A673 (cell line): ENCODE results near the gene TUT1. TPM values are rescaled to one million over a fixed set of nuclear protein-coding genes. Genes with fewer than 3 reads are reported as not detected.

Source experiments
- BruUV-seq: library from RNA; stranded (reverse); fragments of 400-500 nt; replicated peaks from 2 replicates; lab custom pipeline; 2021; lab: Mats Ljungman, UMichigan
- CTCF ChIA-PET: fragments of 300-600 bp; sonication (Branson Sonifier 250); formaldehyde crosslinking; loops from one replicate; lab custom pipeline; 2022; ENCODE audit warnings: antibody characterized with exemption; lab: Charles Lee
- POLR2A ChIA-PET: fragments of 300-600 bp; sonication (Branson Sonifier 250); formaldehyde crosslinking; loops from one replicate; lab custom pipeline; 2022; ENCODE audit warnings: antibody characterized with exemption; ENCODE audit not compliant: low non-redundant PET; lab: Charles Lee
- DNase-seq: peaks from one replicate; pipeline ENCODE4 v3.0.0-alpha.2; 2015; ENCODE audit warnings: low spot score
- H3K27ac ChIP-seq: fragments of 200-600 bp; sonication (generic); 2 replicates; pipeline ENCODE4 v1.5.1; 2016; ENCODE audit warnings: mixed run types, low read depth, mild to moderate bottlenecking, mixed read lengths, antibody characterized with exemption, low read length; ENCODE audit not compliant: poor library complexity, severe bottlenecking
- H3K27me3 ChIP-seq: fragments of 200-600 bp; sonication (generic); replicated peaks from 2 replicates; pipeline ENCODE4 v1.6.1; 2017; ENCODE audit warnings: mixed run types, low read depth, mild to moderate bottlenecking, mixed read lengths, antibody characterized with exemption, low read length; ENCODE audit not compliant: insufficient read depth, poor library complexity
- H3K36me3 ChIP-seq: fragments of 200-600 bp; sonication (generic); 2 replicates; pipeline ENCODE4 v1.6.1; 2016; ENCODE audit warnings: mixed run types, mild to moderate bottlenecking, mixed read lengths, antibody characterized with exemption, low read length; ENCODE audit not compliant: insufficient read depth, poor library complexity, severe bottlenecking
- H3K4me1 ChIP-seq: fragments of 200-600 bp; sonication (generic); 2 replicates; pipeline ENCODE4 v1.6.1; 2017; ENCODE audit warnings: mixed run types, mild to moderate bottlenecking, mixed read lengths, antibody characterized with exemption, low read length; ENCODE audit not compliant: insufficient read depth, poor library complexity, severe bottlenecking
- H3K4me3 ChIP-seq: fragments of 200-600 bp; sonication (generic); 2 replicates; pipeline ENCODE4 v1.5.1; 2016; ENCODE audit warnings: low read depth, mixed run types, mild to moderate bottlenecking, mixed read lengths, low read length; ENCODE audit not compliant: poor library complexity, severe bottlenecking
- H3K9me3 ChIP-seq: fragments of 200-600 bp; sonication (generic); 2 replicates; pipeline ENCODE4 v1.6.1; 2016; ENCODE audit warnings: mixed run types, low read depth, mild to moderate bottlenecking, mixed read lengths, antibody characterized with exemption, low read length; ENCODE audit not compliant: poor library complexity, severe bottlenecking
- EZH2 ChIP-seq: fragments of 200-600 bp; sonication (generic); IDR thresholded peaks from 2 replicates; pipeline ENCODE4 v1.6.1; 2017; ENCODE audit warnings: borderline replicate concordance, low read depth, mild to moderate bottlenecking, mixed read lengths, antibody characterized with exemption, low read length; ENCODE audit not compliant: poor library complexity, severe bottlenecking
- intact Hi-C: fragments of 100-400 bp; cut with micrococcal nuclease; formaldehyde crosslinking; loops from one replicate; pipeline ENCODE4 v1.10.0; 2022; ENCODE audit not compliant: unreplicated experiment
- total RNA-seq: library from RNA; stranded (reverse); gene quantifications from 2 replicates; pipeline ENCODE4 v1.2.3, GENCODE V29; 2021
- TF ChIP-seq, protein P1 (sequence below): fragments of 300-800, 200-600 bp; sonication (generic); conservative IDR thresholded peaks from 2 replicates; pipeline ENCODE4 v1.5.1; 2017; ENCODE audit warnings: low read depth, mild to moderate bottlenecking, antibody characterized with exemption, low read length, moderate library complexity, mixed read lengths

TUT1 gene
- total RNA-seq, 1 experiment from 2014 or later = 27.6 TPM

DNA sequence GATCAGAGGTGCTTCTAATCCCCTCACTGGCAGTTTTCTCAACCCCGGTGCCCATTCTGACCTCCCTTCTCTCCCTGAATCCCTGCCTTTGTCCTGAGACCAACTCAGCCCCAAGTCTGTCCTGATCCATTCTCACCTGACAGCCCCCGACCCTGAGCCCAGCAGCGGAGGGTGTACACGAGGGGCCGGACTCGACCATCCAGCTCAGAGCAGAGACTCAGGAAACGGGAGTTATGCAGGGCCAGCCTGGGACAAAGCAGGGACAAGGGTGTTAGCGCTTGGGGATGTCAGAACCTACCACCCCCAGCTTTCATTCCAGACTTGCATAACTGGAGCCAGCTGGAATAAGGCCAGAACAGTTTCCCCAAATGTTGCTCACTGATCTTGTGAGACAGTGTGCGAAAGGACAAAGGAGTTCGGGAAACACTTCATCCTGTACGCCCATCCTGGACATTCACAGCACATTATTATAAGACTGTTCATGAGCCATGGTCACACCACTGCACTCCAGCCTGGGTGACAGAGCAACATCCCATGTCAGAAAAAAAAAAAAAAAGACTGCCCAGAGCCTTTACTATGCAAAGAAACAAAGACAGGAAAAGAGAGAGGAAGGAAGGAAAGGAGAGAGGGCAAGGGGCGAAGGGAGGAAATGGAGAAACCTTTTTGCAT lies 14.1 kb downstream of the TUT1 start:
- H3K27me3 ChIP-seq = no peaks in the 10 kb centered on the region
- peaks cover 13% of the 10 kb centered on the region for H3K4me1 ChIP-seq
- BruUV-seq = no TSS peak
- intact Hi-C loops = no loop called here
- H3K9me3 ChIP-seq = no peaks in the 10 kb centered on the region
- DNase-seq = no peak
- peak overlapping the region; percentile 52 for H3K27ac ChIP-seq
- no peak for TF ChIP-seq EZH2
- TF ChIP-seq, protein P1, sequence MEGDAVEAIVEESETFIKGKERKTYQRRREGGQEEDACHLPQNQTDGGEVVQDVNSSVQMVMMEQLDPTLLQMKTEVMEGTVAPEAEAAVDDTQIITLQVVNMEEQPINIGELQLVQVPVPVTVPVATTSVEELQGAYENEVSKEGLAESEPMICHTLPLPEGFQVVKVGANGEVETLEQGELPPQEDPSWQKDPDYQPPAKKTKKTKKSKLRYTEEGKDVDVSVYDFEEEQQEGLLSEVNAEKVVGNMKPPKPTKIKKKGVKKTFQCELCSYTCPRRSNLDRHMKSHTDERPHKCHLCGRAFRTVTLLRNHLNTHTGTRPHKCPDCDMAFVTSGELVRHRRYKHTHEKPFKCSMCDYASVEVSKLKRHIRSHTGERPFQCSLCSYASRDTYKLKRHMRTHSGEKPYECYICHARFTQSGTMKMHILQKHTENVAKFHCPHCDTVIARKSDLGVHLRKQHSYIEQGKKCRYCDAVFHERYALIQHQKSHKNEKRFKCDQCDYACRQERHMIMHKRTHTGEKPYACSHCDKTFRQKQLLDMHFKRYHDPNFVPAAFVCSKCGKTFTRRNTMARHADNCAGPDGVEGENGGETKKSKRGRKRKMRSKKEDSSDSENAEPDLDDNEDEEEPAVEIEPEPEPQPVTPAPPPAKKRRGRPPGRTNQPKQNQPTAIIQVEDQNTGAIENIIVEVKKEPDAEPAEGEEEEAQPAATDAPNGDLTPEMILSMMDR = no peak
- POLR2A ChIA-PET = interaction anchor here (0.7 kb wide), 1 partner anchor 139 kb away, joined by 8 read pairs; no protein-coding TSS in a partner anchor
- peaks cover 52% of the 10 kb centered on the region for H3K36me3 ChIP-seq
- CTCF ChIA-PET = interaction anchor here (0.7 kb wide), 1 partner anchor 37 kb away, joined by 5 read pairs; no protein-coding TSS in a partner anchor
- no peak overlapping the region for H3K4me3 ChIP-seq

DNA sequence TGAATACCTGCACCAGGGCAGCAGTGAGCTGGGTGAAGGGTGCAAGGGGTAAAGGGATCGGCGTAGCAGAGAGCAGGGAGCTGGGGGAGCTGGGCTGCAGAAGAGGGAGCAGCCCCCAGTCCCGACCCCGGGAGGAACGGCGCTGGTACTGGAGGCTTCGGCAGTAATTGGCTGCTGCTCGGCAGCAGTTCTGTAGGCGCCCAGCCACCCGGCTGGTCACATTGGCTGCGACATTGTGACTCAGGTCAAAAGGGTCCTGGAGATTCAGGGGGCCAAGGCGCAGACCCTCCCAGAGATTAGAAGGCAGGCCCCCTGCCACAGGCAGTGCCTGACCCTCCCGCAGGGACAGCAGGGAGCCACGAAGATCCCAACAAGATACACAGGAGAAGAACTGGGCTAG lies 15.5 kb downstream of the TUT1 start:
- intact Hi-C loops = no loop called here
- no TSS peak for BruUV-seq
- TF ChIP-seq, protein P1 = no peak
- no peak for TF ChIP-seq EZH2
- Histone ChIP-seq H3K9me3 (no peaks in the 10 kb centered on the region), H3K27me3 (no peaks in the 10 kb centered on the region), H3K36me3 (peaks cover 56% of the 10 kb centered on the region), H3K4me1 (peaks cover 26% of the 10 kb centered on the region), H3K4me3 (peak overlapping the region; percentile 65), H3K27ac (peak overlapping the region; percentile 88)
- POLR2A ChIA-PET = no interaction called here
- CTCF ChIA-PET = no interaction called here
- no peak for DNase-seq

DNA sequence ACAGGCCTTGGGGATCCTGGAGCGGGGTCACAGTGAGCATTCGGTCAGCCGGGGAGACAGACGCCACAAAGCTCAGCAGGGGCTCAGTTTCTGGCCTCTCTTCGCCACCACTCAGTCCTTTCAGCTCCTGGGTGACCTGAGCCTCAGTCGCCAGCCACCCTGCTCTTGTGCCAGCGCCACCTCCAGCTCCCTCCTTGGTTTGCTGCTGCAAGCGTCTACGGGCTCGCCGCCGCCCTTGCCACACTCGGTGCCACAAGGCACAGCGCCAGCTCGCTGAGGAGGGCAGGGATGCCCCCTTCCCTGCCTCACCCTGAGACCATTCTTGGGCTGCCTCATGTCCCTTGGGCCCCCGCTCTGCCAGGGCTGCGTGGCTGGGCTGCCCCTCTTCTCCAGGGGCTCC lies 16.2 kb downstream of the TUT1 start:
- CTCF ChIA-PET = no interaction called here
- Histone ChIP-seq H3K4me1 (peaks cover 28% of the 10 kb centered on the region), H3K27me3 (no peaks in the 10 kb centered on the region), H3K4me3 (peak overlapping the region; percentile 65), H3K27ac (peak overlapping the region; percentile 88), H3K9me3 (no peaks in the 10 kb centered on the region), H3K36me3 (peaks cover 59% of the 10 kb centered on the region)
- intact Hi-C loops = no loop called here
- DNase-seq = no peak
- TF ChIP-seq, protein P1 = no peak
- no peak for TF ChIP-seq EZH2
- no TSS peak for BruUV-seq
- POLR2A ChIA-PET = interaction anchor here (1.8 kb wide), 1 partner anchor 16 kb away, joined by 14 read pairs; the partner anchor contains the start of gene TUT1
